Suprapubic skin (tissue), 4 donors: ENCODE results near the gene ZNF573.

ENCODE experiments used
- CTCF ChIP-seq, 2 donors: fragments of 200-600 bp in 1 of 2; fragments of 450-650 bp in 1 of 2; sonication (generic) in 1 of 2; IDR thresholded peaks; one replicate each; pipeline ENCODE4 v1.5.1; 2016 to 2019; ENCODE audit warnings: antibody characterized with exemption in 2 of 2, mild to moderate bottlenecking in 1 of 2, moderate library complexity in 1 of 2
- EP300 ChIP-seq: sonication (generic); formaldehyde crosslinking; IDR thresholded peaks from one replicate; pipeline ENCODE4 v1.6.1; 2017; ENCODE audit warnings: antibody characterized with exemption
- POLR2A ChIP-seq, 2 donors: fragments of 450-650 bp; IDR thresholded peaks; one replicate each; pipeline ENCODE4 v1.6.1; 2017; ENCODE audit warnings: antibody characterized with exemption in 2 of 2, mild to moderate bottlenecking in 2 of 2, moderate library complexity in 2 of 2
- POLR2AphosphoS5 ChIP-seq, 3 donors: sonication (generic); formaldehyde crosslinking; IDR thresholded peaks; one replicate each; pipeline ENCODE4 v1.6.1; 2017; ENCODE audit warnings: antibody characterized with exemption in 3 of 3

- TF ChIP-seq POLR2A (IDR thresholded peaks at IDR 0.05) (no peak), POLR2AphosphoS5 (IDR thresholded peaks at IDR 0.05) (no peak), CTCF (IDR thresholded peaks at IDR 0.05) (no peak), EP300 (no peak)
Observed at GRCh38 chr19:37738371-37738770, 41.0 kb downstream of the ZNF573 start.
